ENCODE results near the gene ZNF716. TPM values are rescaled to one million over a fixed set of nuclear protein-coding genes. Genes with fewer than 3 reads are reported as not detected.
"Not testable (repeated sequence)": the region's sequence is repeated elsewhere in the genome, so short reads cannot be mapped to it uniquely, and the experiment has no call there.

Gene ZNF716
- total RNA-seq, 2 experiments from 2014 or later = not detected

DNA sequence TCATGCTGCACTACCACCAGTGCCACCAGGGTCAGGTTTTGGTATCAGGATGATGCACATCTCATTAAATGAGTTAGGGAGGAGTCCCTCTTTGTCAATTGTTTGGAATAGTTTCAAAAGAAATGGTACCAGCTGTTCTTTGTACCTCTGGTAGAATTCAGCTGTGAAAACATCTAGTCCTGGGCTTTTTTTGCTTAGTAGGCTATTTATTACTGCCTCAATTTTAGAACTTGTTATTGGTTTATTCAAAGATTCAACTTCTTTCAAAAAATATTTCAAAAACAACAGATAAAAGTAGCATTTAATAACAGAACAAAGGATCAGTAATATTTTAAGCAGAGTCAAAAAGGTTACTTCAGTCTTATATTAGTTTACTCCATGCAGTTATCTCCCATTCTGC, 6.4 kb upstream of the ZNF716 start:
- H3K27me3 Mint-ChIP-seq = no peaks in the 10 kb centered on the region
- CTCF ChIA-PET = no interaction called here
- H3K36me3 Mint-ChIP-seq (ENCODE audit: low read depth) = no peaks in the 10 kb centered on the region

DNA sequence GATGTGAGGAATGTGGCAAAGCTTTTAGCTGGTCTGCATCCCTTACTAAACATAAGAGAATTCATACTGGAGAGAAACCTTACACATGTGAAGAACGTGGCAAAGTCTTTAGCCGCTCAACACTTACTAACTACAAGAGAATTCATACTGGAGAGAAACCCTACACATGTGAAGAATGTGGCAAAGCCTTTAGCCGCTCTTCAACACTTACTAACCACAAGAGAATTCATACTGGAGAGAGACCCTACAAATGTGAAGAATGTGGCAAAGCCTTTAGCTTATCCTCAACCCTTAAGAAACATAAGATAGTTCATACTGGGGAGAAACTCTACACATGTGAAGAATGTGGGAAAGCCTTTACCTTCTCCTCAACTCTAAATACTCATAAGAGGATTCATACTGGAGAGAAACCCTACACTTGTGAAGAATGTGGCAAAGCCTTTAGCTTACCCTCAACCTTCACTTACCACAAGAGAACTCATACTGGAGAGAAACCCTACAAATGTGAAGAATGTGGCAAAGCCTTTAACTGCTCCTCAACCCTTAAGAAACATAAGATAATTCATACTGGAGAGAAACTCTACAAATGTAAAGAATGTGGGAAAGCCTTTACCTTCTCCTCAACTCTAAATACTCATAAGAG, 19.3 kb downstream of the ZNF716 start:
- H3K9me3 Mint-ChIP-seq = peaks cover 44% of the 10 kb centered on the region
- H3K27ac Mint-ChIP-seq; H3K36me3 Mint-ChIP-seq (ENCODE audit: low read depth); DNase-seq; H3K4me1 Mint-ChIP-seq; H3K27me3 Mint-ChIP-seq; H3K4me3 Mint-ChIP-seq; CTCF ChIA-PET; POLR2A ChIA-PET: not testable (repeated sequence)

More for the DNA sequence above, 6.4 kb upstream of the ZNF716 start:
- Mint-ChIP-seq H3K4me1 (no peaks in the 10 kb centered on the region), H3K27ac (no peak overlapping the region), H3K9me3 (peaks cover 24% of the 10 kb centered on the region), H3K4me3 (no peak overlapping the region)
- DNase-seq = no peak
- POLR2A ChIA-PET = no interaction called here

DNA sequence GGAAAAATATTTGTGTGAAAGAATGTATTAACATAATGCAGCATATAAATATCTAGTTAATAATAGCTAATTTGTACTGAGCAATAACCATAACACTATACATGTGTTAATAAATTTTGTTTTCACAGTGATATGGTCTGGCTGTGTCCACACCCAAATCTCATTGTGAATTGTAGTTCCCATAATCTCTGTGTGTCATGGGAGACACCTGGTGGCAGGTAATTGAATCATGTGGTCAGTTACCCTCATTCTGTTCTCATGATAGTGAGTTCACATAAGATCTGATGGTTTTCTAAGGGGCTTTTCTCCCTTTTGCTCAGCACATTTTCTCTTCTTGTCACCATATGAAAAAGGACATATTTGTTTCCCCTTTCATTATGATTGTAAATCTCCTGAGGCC, 30.3 kb downstream of the ZNF716 start:
- H3K4me1 Mint-ChIP-seq; POLR2A ChIA-PET; H3K4me3 Mint-ChIP-seq; H3K27me3 Mint-ChIP-seq; H3K36me3 Mint-ChIP-seq (ENCODE audit: low read depth); DNase-seq; CTCF ChIA-PET; H3K27ac Mint-ChIP-seq: not testable (repeated sequence)
- peaks cover 20% of the 10 kb centered on the region for H3K9me3 Mint-ChIP-seq

DNA sequence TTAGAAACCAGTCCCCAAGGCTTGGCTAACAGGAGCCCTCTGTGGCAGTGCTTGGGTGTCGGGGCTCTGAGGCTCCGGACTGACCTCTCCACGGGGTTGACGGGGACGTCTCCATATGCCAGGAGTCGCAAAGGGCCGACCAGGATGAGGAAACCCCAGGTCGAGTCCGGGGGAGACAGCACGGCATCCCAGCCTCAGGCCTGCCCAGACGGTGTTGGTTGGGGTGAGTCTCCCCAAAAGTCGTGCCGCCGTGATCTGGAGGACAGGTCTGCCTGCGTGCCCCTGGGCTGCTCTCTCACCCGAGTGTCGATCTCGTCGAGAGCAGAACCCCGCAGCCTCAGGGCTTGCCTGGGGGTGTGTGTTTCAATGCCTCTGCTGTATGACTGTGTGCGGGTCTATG, 35.0 kb downstream of the ZNF716 start:
- H3K36me3 Mint-ChIP-seq (ENCODE audit: low read depth); H3K27me3 Mint-ChIP-seq; DNase-seq; POLR2A ChIA-PET; H3K4me1 Mint-ChIP-seq; CTCF ChIA-PET; H3K4me3 Mint-ChIP-seq; H3K27ac Mint-ChIP-seq: not testable (repeated sequence)
- peaks cover 21% of the 10 kb centered on the region for H3K9me3 Mint-ChIP-seq

DNA sequence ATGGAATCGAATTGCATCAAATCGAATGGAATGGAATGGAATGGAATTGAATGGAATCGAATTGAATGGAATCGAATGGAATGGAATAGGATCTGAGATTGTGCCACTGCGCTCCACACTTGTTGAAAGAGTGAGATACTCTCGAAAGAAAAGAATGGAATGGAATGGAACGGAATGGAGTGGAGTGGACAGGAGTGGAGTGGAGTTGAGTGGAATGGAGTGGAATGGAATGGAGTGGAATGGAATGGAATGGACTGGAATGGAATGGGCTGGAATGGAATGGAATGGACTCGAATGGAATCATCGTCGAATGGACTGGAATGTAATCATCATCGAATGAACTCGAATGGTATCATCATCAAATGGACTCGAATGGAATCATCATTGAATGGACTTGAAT, 38.0 kb downstream of the ZNF716 start:
- CTCF ChIA-PET = no interaction called here
- Mint-ChIP-seq H3K36me3 (ENCODE audit: low read depth) (peaks cover 2% of the 10 kb centered on the region), H3K9me3 (peaks cover 11% of the 10 kb centered on the region), H3K27ac (no peak overlapping the region), H3K4me1 (no peaks in the 10 kb centered on the region), H3K4me3 (no peak overlapping the region), H3K27me3 (no peaks in the 10 kb centered on the region)
- DNase-seq = no peak
- POLR2A ChIA-PET = no interaction called here

DNA sequence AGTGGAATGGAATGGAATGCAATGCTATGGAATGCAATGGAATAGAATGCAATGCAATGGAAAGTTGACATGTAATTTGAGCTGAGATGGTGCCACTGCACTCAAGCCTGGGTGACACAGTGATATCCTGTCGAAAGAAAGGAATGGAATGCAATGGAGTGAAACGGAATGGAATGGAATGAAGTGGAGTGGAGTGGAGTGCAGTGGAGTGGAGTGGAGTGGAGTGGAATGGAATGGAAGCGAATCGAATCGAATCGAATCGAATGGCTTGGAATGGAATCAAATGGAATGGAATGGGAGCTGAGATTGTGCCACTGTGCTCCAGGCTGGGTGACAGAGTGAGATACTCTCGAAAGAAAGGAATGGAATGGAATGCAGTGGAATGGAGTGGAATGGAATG, 45.1 kb downstream of the ZNF716 start:
- POLR2A ChIA-PET; H3K27me3 Mint-ChIP-seq; H3K27ac Mint-ChIP-seq; H3K4me3 Mint-ChIP-seq; DNase-seq; CTCF ChIA-PET; H3K4me1 Mint-ChIP-seq; H3K36me3 Mint-ChIP-seq (ENCODE audit: low read depth); H3K9me3 Mint-ChIP-seq: not testable (repeated sequence)

DNA sequence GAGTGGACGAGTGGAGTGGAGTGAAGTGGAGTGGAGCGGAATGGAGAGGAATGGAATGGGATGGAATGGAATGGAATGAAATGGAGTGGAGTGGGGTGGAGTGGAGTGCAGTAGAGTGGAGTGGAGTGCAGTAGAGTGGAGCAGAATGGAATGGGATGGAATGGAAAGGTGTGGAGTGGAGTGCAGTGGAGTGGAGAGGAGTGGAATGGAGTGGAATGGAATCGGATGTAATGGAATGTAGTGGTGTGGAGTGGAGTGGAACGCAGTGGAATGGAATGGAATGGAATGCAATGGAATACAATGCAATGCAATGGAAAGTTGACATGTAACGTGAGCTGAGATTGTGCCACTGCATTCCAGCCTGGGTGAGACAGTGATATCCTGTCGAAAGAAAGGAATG, 46.4 kb downstream of the ZNF716 start:
- Mint-ChIP-seq H3K27me3 (no peaks in the 10 kb centered on the region), H3K27ac (no peak overlapping the region), H3K4me3 (no peak overlapping the region), H3K9me3 (peaks cover 5% of the 10 kb centered on the region), H3K4me1 (no peaks in the 10 kb centered on the region), H3K36me3 (ENCODE audit: low read depth) (no peaks in the 10 kb centered on the region)
- CTCF ChIA-PET = no interaction called here
- POLR2A ChIA-PET = no interaction called here
- no peak for DNase-seq

DNA sequence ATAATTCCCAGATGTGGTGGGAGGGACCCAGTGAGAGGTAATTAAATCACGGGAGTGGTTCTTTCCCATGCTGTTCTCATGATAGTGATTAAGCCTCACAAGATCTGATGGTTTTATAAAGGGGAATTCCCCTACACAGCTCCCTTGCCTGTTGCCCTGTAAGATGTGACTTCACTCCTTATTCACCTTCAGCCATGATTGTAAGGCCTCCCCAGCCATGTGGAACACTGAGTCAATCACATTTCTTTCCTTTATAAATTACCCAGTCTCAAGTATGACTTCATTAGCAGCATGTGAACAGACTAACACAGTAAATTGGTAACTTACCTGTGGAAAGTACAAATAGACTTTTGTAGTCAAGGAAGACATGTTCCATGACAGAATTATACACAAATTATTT, 55.2 kb downstream of the ZNF716 start:
- no peak overlapping the region for H3K4me3 Mint-ChIP-seq
- H3K36me3 Mint-ChIP-seq (ENCODE audit: low read depth) = no peaks in the 10 kb centered on the region
- peaks cover 27% of the 10 kb centered on the region for H3K9me3 Mint-ChIP-seq
- no peak for DNase-seq
- H3K4me1 Mint-ChIP-seq = no peaks in the 10 kb centered on the region
- POLR2A ChIA-PET = no interaction called here
- H3K27me3 Mint-ChIP-seq = no peaks in the 10 kb centered on the region
- CTCF ChIA-PET = no interaction called here
- no peak overlapping the region for H3K27ac Mint-ChIP-seq

All from activated CD4-positive, alpha-beta memory T cell treated with anti-CD3 and anti-CD28 coated beads, Interleukin-2, amount 10 ng/mL, durations not matched to agents 7 days and 5 days (primary cell).